H1 (cell line): ENCODE data around the gene PPOX. TPM values are rescaled to one million over a fixed set of nuclear protein-coding genes. Genes with fewer than 3 reads are reported as not detected.

Source experiments
- CTCF ChIA-PET: fragments of 300-600 bp; sonication (Branson Sonifier 250); formaldehyde crosslinking; loops from one replicate; lab custom pipeline; 2021; ENCODE audit not compliant: partially characterized antibody; lab: Charles Lee
- POLR2A ChIA-PET: fragments of 300-600 bp; sonication (Branson Sonifier 250); formaldehyde crosslinking; loops from one replicate; lab custom pipeline; 2021; ENCODE audit warnings: inconsistent platforms; ENCODE audit not compliant: partially characterized antibody; lab: Charles Lee
- DNase-seq, 2 experiments: peaks; one replicate each; pipeline versions ENCODE4 v3.0.0 to v3.0.0-alpha.2; 2010 to 2022; ENCODE audit warnings: low spot score in 2 of 2, low read depth in 1 of 2, mixed read lengths in 1 of 2
- FAIRE-seq: peaks from 2 replicates; lab custom pipeline; 2011; peaks lifted over from hg19 to GRCh38; lab: Jason Lieb, UNC
- H2AFZ ChIP-seq: 2 replicates; pipeline ENCODE4 v1.8.1; 2012; ENCODE audit warnings: low read length, inconsistent platforms
- H2AK5ac ChIP-seq: 2 replicates; pipeline ENCODE4 v1.6.1; 2013; ENCODE audit warnings: low read depth, low read length
- H2BK120ac ChIP-seq: replicated peaks from 2 replicates; pipeline ENCODE3; 2013; ENCODE audit warnings: low read depth, low read length, inconsistent platforms
- H2BK12ac ChIP-seq: 2 replicates; pipeline ENCODE4 v1.6.1; 2013; ENCODE audit warnings: low read depth, low read length
- H2BK15ac ChIP-seq: 2 replicates; pipeline ENCODE4 v1.6.1; 2013; ENCODE audit warnings: low read length
- H2BK20ac ChIP-seq: 2 replicates; pipeline ENCODE4 v1.6.1; 2013; ENCODE audit warnings: low read length
- H2BK5ac ChIP-seq: 2 replicates; pipeline ENCODE4 v1.6.1; 2013; ENCODE audit warnings: low read depth, low read length
- H3K14ac ChIP-seq: 2 replicates; pipeline ENCODE4 v1.6.1; 2013; ENCODE audit warnings: inconsistent platforms; ENCODE audit not compliant: insufficient read length
- H3K18ac ChIP-seq: 2 replicates; pipeline ENCODE4 v1.6.1; 2013; ENCODE audit warnings: low read length; ENCODE audit errors: extremely low read depth
- H3K23ac ChIP-seq: 2 replicates; pipeline ENCODE4 v1.6.1; 2013; ENCODE audit warnings: inconsistent platforms; ENCODE audit not compliant: insufficient read length
- H3K23me2 ChIP-seq: 2 replicates; pipeline ENCODE4 v1.6.1; 2013; ENCODE audit warnings: low read depth, low read length
- H3K27ac ChIP-seq: 2 replicates; pipeline ENCODE4 v1.6.1; 2011; ENCODE audit warnings: low read depth, low read length, inconsistent platforms
- H3K27me3 ChIP-seq, 4 experiments: replicated peaks in 1 of 4; 1 replicate in 1 of 4; 2 replicates in 3 of 4; pipeline versions ENCODE4 v1.6.1 to v1.8.1; 2011 to 2013; ENCODE audit warnings: low read length in 3 of 4, mild to moderate bottlenecking in 3 of 4, inconsistent platforms in 2 of 4, mixed read lengths in 2 of 4, moderate library complexity in 1 of 4; ENCODE audit not compliant: control insufficient read depth in 3 of 4, insufficient read depth in 3 of 4; ENCODE audit errors: extremely low read depth in 1 of 4
- H3K36me3 ChIP-seq, 4 experiments: 2 replicates each; pipeline versions ENCODE4 v1.6.1 to v1.8.1; 2011 to 2013; ENCODE audit warnings: mild to moderate bottlenecking in 4 of 4, low read length in 3 of 4, moderate library complexity in 2 of 4, control low read depth in 1 of 4, inconsistent platforms in 1 of 4; ENCODE audit not compliant: insufficient read depth in 4 of 4, control insufficient read depth in 2 of 4
- H3K4ac ChIP-seq: replicated peaks from 2 replicates; pipeline ENCODE3; 2013; ENCODE audit warnings: low read length, low read depth, mixed read lengths, inconsistent platforms; ENCODE audit not compliant: insufficient read length
- H3K4me1 ChIP-seq, 4 experiments: replicated peaks in 1 of 4; 1 replicate in 1 of 4; 2 replicates in 3 of 4; pipeline versions ENCODE4 v1.6.1 to v1.8.1; 2011 to 2013; ENCODE audit warnings: low read length in 3 of 4, inconsistent platforms in 2 of 4, mixed read lengths in 1 of 4; ENCODE audit not compliant: insufficient read depth in 4 of 4, control insufficient read depth in 3 of 4
- H3K4me2 ChIP-seq, 2 experiments: 2 replicates each; pipeline versions ENCODE4 v1.6.1 to v1.8.1; 2011 to 2013; ENCODE audit warnings: low read depth in 2 of 2, low read length in 2 of 2, control low read depth in 1 of 2, inconsistent platforms in 1 of 2, mild to moderate bottlenecking in 1 of 2; ENCODE audit not compliant: insufficient read depth in 1 of 2
- H3K4me3 ChIP-seq, 4 experiments: fragments of 200-600, 300-600 bp in 1 of 4; sonication (generic), shearing (Covaris generic), sonication (Bioruptor Twin) in 1 of 4; 2 replicates each; pipeline versions ENCODE4 v1.5.1 to v1.8.1; 2011 to 2016; ENCODE audit warnings: low read length in 4 of 4, low read depth in 3 of 4, control low read depth in 2 of 4, inconsistent platforms in 2 of 4, mild to moderate bottlenecking in 2 of 4, mixed read lengths in 1 of 4, moderate library complexity in 1 of 4; ENCODE audit not compliant: insufficient read depth in 2 of 4; ENCODE audit errors: extremely low read depth in 1 of 4
- H3K56ac ChIP-seq: replicated peaks from 2 replicates; pipeline ENCODE3; 2013; ENCODE audit warnings: low read depth, mild to moderate bottlenecking, mixed read lengths, low read length, inconsistent platforms; ENCODE audit not compliant: insufficient read length
- H3K79me1 ChIP-seq: 2 replicates; pipeline ENCODE4 v1.6.1; 2013; ENCODE audit warnings: low read depth, low read length, control low read depth
- H3K79me2 ChIP-seq, 2 experiments: 2 replicates each; pipeline versions ENCODE4 v1.6.1 to v1.8.1; 2012 to 2013; ENCODE audit warnings: low read length in 2 of 2, mild to moderate bottlenecking in 2 of 2, inconsistent platforms in 1 of 2; ENCODE audit not compliant: insufficient read depth in 2 of 2, control insufficient read depth in 1 of 2
- H3K9ac ChIP-seq, 4 experiments: replicated peaks in 1 of 4; 1 replicate in 1 of 4; 2 replicates in 3 of 4; pipeline versions ENCODE4 v1.6.1 to v1.8.1; 2011 to 2013; ENCODE audit warnings: low read depth in 3 of 4, low read length in 3 of 4, control low read depth in 2 of 4, mild to moderate bottlenecking in 2 of 4, moderate library complexity in 2 of 4, inconsistent platforms in 1 of 4; ENCODE audit errors: extremely low read depth in 1 of 4
- H3K9me3 ChIP-seq, 2 experiments: 2 replicates each; pipeline versions ENCODE4 v1.6.1 to v1.8.1; 2012 to 2013; ENCODE audit warnings: mild to moderate bottlenecking in 2 of 2, moderate library complexity in 2 of 2, control low read depth in 1 of 2, inconsistent platforms in 1 of 2, low read depth in 1 of 2, low read length in 1 of 2, mixed read lengths in 1 of 2; ENCODE audit not compliant: insufficient read depth in 2 of 2
- H4K20me1 ChIP-seq, 2 experiments: replicated peaks in 1 of 2; 2 replicates each; pipeline versions ENCODE3 to v1.8.1; 2011 to 2013; ENCODE audit warnings: inconsistent platforms in 2 of 2, low read length in 2 of 2, mild to moderate bottlenecking in 1 of 2; ENCODE audit not compliant: insufficient read depth in 2 of 2, control insufficient read depth in 1 of 2
- H4K5ac ChIP-seq: 2 replicates; pipeline ENCODE4 v1.6.1; 2013; ENCODE audit warnings: low read length, low read depth, mixed read lengths, inconsistent platforms; ENCODE audit not compliant: insufficient read length
- H4K8ac ChIP-seq: 2 replicates; pipeline ENCODE4 v1.8.0; 2013; ENCODE audit warnings: mild to moderate bottlenecking, moderate library complexity, low read length, inconsistent platforms; ENCODE audit not compliant: insufficient read depth; ENCODE audit errors: extremely low read depth
- H4K91ac ChIP-seq: replicated peaks from 2 replicates; pipeline ENCODE3; 2013; ENCODE audit warnings: low read length, mixed read lengths, inconsistent platforms; ENCODE audit not compliant: insufficient read length
- ATF3 ChIP-seq: IDR thresholded peaks from 2 replicates; pipeline ENCODE4 v1.6.1; 2011; ENCODE audit warnings: low read depth, mild to moderate bottlenecking, low read length; ENCODE audit not compliant: insufficient read depth
- EGR1 ChIP-seq: IDR thresholded peaks from 2 replicates; pipeline ENCODE4 v1.6.1; 2011; ENCODE audit warnings: low read depth, low read length, borderline replicate concordance
- KDM1A ChIP-seq: fragments of 200-600, 300-600 bp; sonication (generic); IDR thresholded peaks from 2 replicates; pipeline ENCODE4 v1.7.1; 2016; ENCODE audit warnings: mild to moderate bottlenecking, low read length, borderline replicate concordance
- KDM4A ChIP-seq: IDR thresholded peaks from one replicate; pipeline ENCODE4 v1.7.1; 2012; ENCODE audit warnings: low read depth, mild to moderate bottlenecking, moderate library complexity, low read length, inconsistent platforms; ENCODE audit not compliant: severe bottlenecking
- NRF1 ChIP-seq: IDR thresholded peaks from 2 replicates; pipeline ENCODE4 v1.6.1; 2011; ENCODE audit warnings: mild to moderate bottlenecking, low read depth, low read length, improper control_type of control experiment
- SUZ12 ChIP-seq: fragments of 200-600 bp; sonication (generic); IDR thresholded peaks from 2 replicates; pipeline ENCODE4 v1.6.1; 2012; ENCODE audit warnings: mild to moderate bottlenecking, inconsistent platforms, low read length, moderate library complexity, mixed read lengths
- ZNF274 ChIP-seq: IDR thresholded peaks from 2 replicates; pipeline ENCODE4 v1.7.0; 2012; ENCODE audit warnings: low read length, borderline replicate concordance; ENCODE audit errors: extremely low read depth
- WGBS, 2 experiments: shearing (Covaris generic) in 1 of 2; methylation state at CpG; one replicate each; pipeline versions ENCODE4 v1.1.6 to v1.1.7; 2013 to 2015; ENCODE audit warnings: low lambda C conversion rate in 2 of 2, mixed read lengths in 2 of 2, inconsistent platforms in 1 of 2, low coverage in 1 of 2, missing lambda C conversion rate in 1 of 2; ENCODE audit not compliant: insufficient replicate concordance in 2 of 2, insufficient coverage in 1 of 2, insufficient read length in 1 of 2; ENCODE audit errors: extremely low coverage in 1 of 2, missing lambda C conversion rate in 1 of 2; 5-methylcytosine and 5-hydroxymethylcytosine counted together
- polyA plus RNA-seq, 7 experiments: library from polyadenylated mRNA; depleted of rRNA in 3 of 7; stranded (reverse) in 5 of 7; unstranded in 2 of 7; fragments of >200 nt in 5 of 7; fragments of 200-250 nt in 2 of 7; gene quantifications; 1 replicate in 5 of 7; 2 replicates in 1 of 7; 4 replicates in 1 of 7; pipeline versions ENCODE4 v1.2.1 to v1.2.3, GENCODE V29; 2011 to 2013; ENCODE audit warnings: missing spikeins in 2 of 7, mixed read lengths in 2 of 7
- total RNA-seq: library from RNA; stranded (reverse); fragmentation: NEBNext Ultra II Directional; extraction: Animal tissue kit (Norgen Biotek cat#: 25700); gene quantifications from 2 replicates; pipeline ENCODE4 v1.2.1, GENCODE V29; 2021

Gene PPOX
- total and polyA plus RNA-seq, 2 of the 8 experiments (the other 6 are each of a cell fraction or from before 2014, with no cell fraction given) = 39.4 to 40.4 TPM

- POLR2A ChIA-PET = interaction anchor here (0.7 to 9.6 kb wide), 5 partner anchors 10 to 63 kb away, joined by 3 to 130 read pairs (median 4); partner anchors contain the start of genes UFC1 and USP21
- no peak overlapping the region for H4K91ac ChIP-seq
Observed at GRCh38 chr1:161137881-161138280, 28.3 kb upstream of the PPOX start.

More at GRCh38 chr1:161137881-161138280, 28.3 kb upstream of the PPOX start:
- Histone ChIP-seq H3K9ac (no peak overlapping the region), H3K18ac (no peak overlapping the region), H3K27ac (no peak overlapping the region), H2AFZ (no peak overlapping the region), H3K4me1 (no peaks in the 10 kb centered on the region), H2BK12ac (no peak overlapping the region), H2BK5ac (no peak overlapping the region), H3K9me3 (no peaks in the 10 kb centered on the region), H3K23me2 (peaks cover 4% of the 10 kb centered on the region), H3K14ac (no peak overlapping the region), H3K4me3 (no peak overlapping the region), H2BK15ac (no peak overlapping the region), H2BK20ac (no peak overlapping the region), H2AK5ac (no peak overlapping the region), H3K4me2 (no peak overlapping the region), H3K79me2 (peaks cover 0 to 10% of the 10 kb centered on the region in 2 experiments; a peak in 2 of 4 replicates), H4K5ac (no peak overlapping the region), H4K8ac (no peak overlapping the region), H3K27me3 (no peaks in the 10 kb centered on the region), H3K36me3 (no peaks in the 10 kb centered on the region; a peak in 1 of 8 replicates), H2BK120ac (no peak overlapping the region), H3K79me1 (peaks cover 6% of the 10 kb centered on the region; the same call in 1 of the 2 replicates), H3K23ac (no peak overlapping the region), H3K4ac (no peak overlapping the region), H4K20me1 (peaks cover 0 to 1% of the 10 kb centered on the region in 2 experiments), H3K56ac (no peak overlapping the region)
- 89% methylated on average over 3 of the region's 3 CpGs; no CpG with 5 or more reads in 1 of the 2 experiments for WGBS, 2 experiments
- FAIRE-seq = no peak
- CTCF ChIA-PET = interaction anchor here (0.6 to 7.3 kb wide), 19 partner anchors 9 to 519 kb away, joined by 3 to 58 read pairs (median 4); partner anchors contain the start of genes ARHGAP30, ITLN2, KLHDC9 and PPOX
- no peak for TF ChIP-seq NRF1
- TF ChIP-seq EGR1 = no peak
- no peak for TF ChIP-seq SUZ12
- no peak for TF ChIP-seq ATF3
- TF ChIP-seq KDM1A = no peak
- no peak for TF ChIP-seq ZNF274
- TF ChIP-seq KDM4A = no peak
- no peak for DNase-seq
